Osteoblast (primary cell): ENCODE measurements around the gene IL31RA. TPM values are rescaled to one million over a fixed set of nuclear protein-coding genes. Genes with fewer than 3 reads are reported as not detected.

Experiments
- DNase-seq: peaks from one replicate; pipeline ENCODE4 v3.0.0; 2011; ENCODE audit warnings: low spot score, mixed read lengths; ENCODE audit not compliant: insufficient read length; ENCODE audit errors: missing footprints
- H2AFZ ChIP-seq: 2 replicates; pipeline ENCODE4 v1.6.0; 2011; ENCODE audit warnings: mild to moderate bottlenecking, low read length
- H3K27ac ChIP-seq: 2 replicates; pipeline ENCODE4 v1.5.1; 2011; ENCODE audit warnings: mild to moderate bottlenecking, low read depth, low read length, moderate library complexity
- H3K27me3 ChIP-seq: 2 replicates; pipeline ENCODE4 v1.6.0; 2012; ENCODE audit warnings: mild to moderate bottlenecking, control low read depth, inconsistent platforms, low read length, moderate library complexity; ENCODE audit not compliant: insufficient read depth
- H3K36me3 ChIP-seq: 2 replicates; pipeline ENCODE4 v1.5.1; 2011; ENCODE audit warnings: mild to moderate bottlenecking, low read length, control low read depth, moderate library complexity; ENCODE audit not compliant: insufficient read depth
- H3K4me1 ChIP-seq: 2 replicates; pipeline ENCODE4 v1.5.1; 2011; ENCODE audit warnings: mild to moderate bottlenecking, low read length, control low read depth, moderate library complexity; ENCODE audit not compliant: insufficient read depth
- H3K4me2 ChIP-seq: 2 replicates; pipeline ENCODE4 v1.6.0; 2011; ENCODE audit warnings: mild to moderate bottlenecking, low read length; ENCODE audit not compliant: insufficient read depth
- H3K4me3 ChIP-seq: fragments of 200-600 bp; sonication (generic); 3 replicates; pipeline ENCODE4 v1.5.1; 2012; ENCODE audit warnings: mild to moderate bottlenecking, low read length, inconsistent platforms; ENCODE audit not compliant: insufficient read depth
- H3K79me2 ChIP-seq: 2 replicates; pipeline ENCODE4 v1.6.0; 2012; ENCODE audit warnings: mild to moderate bottlenecking, low read length, control low read depth, inconsistent platforms; ENCODE audit not compliant: insufficient read depth
- H3K9me3 ChIP-seq: 2 replicates; pipeline ENCODE4 v1.5.1; 2011; ENCODE audit warnings: low read depth, low read length, control low read depth
- H4K20me1 ChIP-seq: 2 replicates; pipeline ENCODE4 v1.6.0; 2012; ENCODE audit warnings: mild to moderate bottlenecking, low read length, control low read depth; ENCODE audit not compliant: insufficient read depth
- CTCF ChIP-seq: IDR thresholded peaks from 2 replicates; pipeline ENCODE4 v1.5.1; 2011; ENCODE audit warnings: mild to moderate bottlenecking, low read depth, low read length, moderate library complexity; ENCODE audit errors: extremely low read depth
- total RNA-seq: library from RNA; depleted of rRNA; stranded (reverse); fragments of >200 nt; gene quantifications from 2 replicates; pipeline ENCODE4 v1.2.3, GENCODE V29; 2012

The IL31RA gene
- total RNA-seq, 1 donor: 0.36 TPM

GRCh38 chr5:55885359-55885758 is 34.2 kb downstream of the IL31RA start:
- H3K4me1 ChIP-seq: no peaks in the 10 kb centered on the region
- H3K4me2 ChIP-seq: no peak overlapping the region
- DNase-seq: no peak
- H3K27ac ChIP-seq: no peak overlapping the region
- no peaks in the 10 kb centered on the region for H3K36me3 ChIP-seq
- no peak overlapping the region for H2AFZ ChIP-seq
- H3K79me2 ChIP-seq: no peaks in the 10 kb centered on the region
- H3K9me3 ChIP-seq: no peaks in the 10 kb centered on the region
- no peak for TF ChIP-seq CTCF
- H3K4me3 ChIP-seq: no peak overlapping the region
- H3K27me3 ChIP-seq: no peaks in the 10 kb centered on the region
- no peaks in the 10 kb centered on the region for H4K20me1 ChIP-seq

- no peak overlapping the region for H3K27ac ChIP-seq
- TF ChIP-seq CTCF: no peak
- H3K9me3 ChIP-seq: no peaks in the 10 kb centered on the region
- DNase-seq: no peak
- no peaks in the 10 kb centered on the region for H3K36me3 ChIP-seq
- H4K20me1 ChIP-seq: no peaks in the 10 kb centered on the region
- no peaks in the 10 kb centered on the region for H3K4me1 ChIP-seq
- H3K4me3 ChIP-seq: no peak overlapping the region
- H3K79me2 ChIP-seq: no peaks in the 10 kb centered on the region
- no peaks in the 10 kb centered on the region for H3K27me3 ChIP-seq
- H3K4me2 ChIP-seq: no peak overlapping the region
- no peak overlapping the region for H2AFZ ChIP-seq
Measured at GRCh38 chr5:55888205-55888604, 37.0 kb downstream of the IL31RA start.

- Histone ChIP-seq H3K27ac (no peak overlapping the region), H3K79me2 (no peaks in the 10 kb centered on the region), H4K20me1 (no peaks in the 10 kb centered on the region), H3K36me3 (no peaks in the 10 kb centered on the region), H3K4me3 (no peak overlapping the region), H3K4me1 (peaks cover 5% of the 10 kb centered on the region), H3K4me2 (no peak overlapping the region), H2AFZ (no peak overlapping the region), H3K9me3 (no peaks in the 10 kb centered on the region), H3K27me3 (no peaks in the 10 kb centered on the region)
- no peak for TF ChIP-seq CTCF
- no peak for DNase-seq
Measured at GRCh38 chr5:55892479-55892878, 41.3 kb downstream of the IL31RA start.

GRCh38 chr5:55894135-55894534 is 43.0 kb downstream of the IL31RA start:
- no peaks in the 10 kb centered on the region for H3K79me2 ChIP-seq
- no peaks in the 10 kb centered on the region for H4K20me1 ChIP-seq
- no peak overlapping the region for H2AFZ ChIP-seq
- H3K4me1 ChIP-seq: peaks cover 13% of the 10 kb centered on the region
- no peaks in the 10 kb centered on the region for H3K27me3 ChIP-seq
- H3K36me3 ChIP-seq: no peaks in the 10 kb centered on the region
- H3K9me3 ChIP-seq: no peaks in the 10 kb centered on the region
- DNase-seq: no peak
- H3K4me3 ChIP-seq: no peak overlapping the region
- no peak overlapping the region for H3K27ac ChIP-seq
- TF ChIP-seq CTCF: no peak
- H3K4me2 ChIP-seq: no peak overlapping the region
